Peyer's patch (tissue), 4 donors: ENCODE data around the gene TYROBP.

Experiments
- CTCF ChIP-seq, 6 experiments: fragments of 450-650 bp in 4 of 6; fragments of 200-600 bp in 2 of 6; sonication (generic) in 1 of 6; IDR thresholded peaks; one replicate each; pipeline ENCODE4 v1.5.1; 2017 to 2019; ENCODE audit warnings: antibody characterized with exemption in 6 of 6, mild to moderate bottlenecking in 3 of 6, moderate library complexity in 1 of 6
- POLR2A ChIP-seq, 2 donors: fragments of 450-650 bp; IDR thresholded peaks; one replicate each; pipeline ENCODE4 v1.5.1; 2017; ENCODE audit warnings: antibody characterized with exemption in 2 of 2, mild to moderate bottlenecking in 2 of 2, moderate library complexity in 2 of 2

DNA sequence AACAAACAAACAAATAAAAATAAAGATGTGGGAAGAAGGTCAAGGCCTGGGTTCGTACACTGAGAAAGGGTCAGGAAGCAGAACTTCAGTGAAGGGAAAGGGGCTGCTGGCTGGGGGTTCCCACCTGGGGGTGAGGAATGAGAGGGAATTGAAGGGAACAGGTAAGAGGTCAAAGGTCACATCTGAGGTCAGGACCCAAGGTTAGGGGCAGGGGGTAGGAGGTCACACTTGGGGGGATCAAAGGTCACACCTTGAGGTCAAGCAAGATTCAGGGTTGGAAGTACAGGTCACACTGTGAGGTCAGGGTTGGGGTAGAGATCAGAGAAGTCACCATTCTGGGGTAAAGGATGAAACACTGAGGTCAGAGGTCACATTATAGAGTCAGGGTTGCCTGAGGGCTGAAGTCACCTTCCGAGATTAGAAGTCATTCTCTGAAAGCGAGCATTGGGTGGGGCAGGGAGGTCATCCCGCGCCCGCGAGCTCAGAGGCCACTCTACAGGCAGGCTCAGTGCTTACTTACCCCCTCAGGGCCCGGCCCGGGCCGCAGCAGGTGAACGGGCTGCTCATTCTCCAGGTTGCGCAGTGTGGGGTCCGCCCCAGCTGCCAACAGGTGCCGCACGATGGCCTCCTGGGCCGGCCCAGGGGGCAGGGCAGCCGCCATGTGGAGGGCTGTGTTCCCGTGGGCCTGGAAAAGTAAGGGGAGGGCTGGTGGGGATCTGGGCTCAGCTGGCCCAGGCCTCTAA, 18.6 kb downstream of the TYROBP start:
- TF ChIP-seq CTCF (IDR thresholded peaks at IDR 0.05) (no peak), POLR2A (IDR thresholded peaks at IDR 0.05) (no peak)
